SU-DHL-6 (cell line): Measurements from ENCODE around the gene TMEM151B.

ENCODE experiments used
- CTCF ChIP-seq: fragments of 200-600 bp; sonication (generic); IDR thresholded peaks from one replicate; pipeline ENCODE4 v1.5.1; 2017; ENCODE audit warnings: antibody characterized with exemption, mild to moderate bottlenecking, low read length, moderate library complexity; ENCODE audit not compliant: insufficient read depth, poor library complexity, severe bottlenecking
- EZH2phosphoT487 ChIP-seq: fragments of 200-600 bp; sonication (generic), shearing (Covaris generic); conservative IDR thresholded peaks from 2 replicates; pipeline ENCODE4 v1.6.1; 2018; ENCODE audit warnings: mild to moderate bottlenecking, antibody characterized with exemption, low read length, moderate library complexity, mixed read lengths

- no peak for TF ChIP-seq CTCF
- no peak for TF ChIP-seq EZH2phosphoT487
Observed at GRCh38 chr6:44315951-44316350, 45.7 kb downstream of the TMEM151B start.
